ENCODE measurements around the gene MRGPRG.
"Not testable (repeated sequence)": the region's sequence is repeated elsewhere in the genome, so short reads cannot be mapped to it uniquely, and the experiment has no call there.

DNA sequence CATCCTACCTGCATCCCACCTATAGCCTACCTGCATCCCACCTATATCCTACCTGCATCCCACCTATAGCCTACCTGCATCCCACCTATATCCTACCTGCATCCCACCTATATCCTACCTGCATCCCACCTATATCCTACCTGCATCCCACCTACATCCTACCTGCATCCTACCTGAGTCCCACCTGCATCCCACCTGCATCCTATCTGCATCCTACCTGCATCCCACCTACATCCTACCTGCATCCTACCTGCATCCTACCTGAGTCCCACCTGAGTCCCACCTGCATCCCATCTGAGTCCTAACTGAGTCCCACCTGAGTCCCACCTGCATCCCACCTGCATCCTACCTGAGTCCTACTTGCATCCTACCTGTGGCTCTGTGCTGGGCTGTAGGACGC is 38.9 kb upstream of the MRGPRG start:
- TF ChIP-seq, protein P1, sequence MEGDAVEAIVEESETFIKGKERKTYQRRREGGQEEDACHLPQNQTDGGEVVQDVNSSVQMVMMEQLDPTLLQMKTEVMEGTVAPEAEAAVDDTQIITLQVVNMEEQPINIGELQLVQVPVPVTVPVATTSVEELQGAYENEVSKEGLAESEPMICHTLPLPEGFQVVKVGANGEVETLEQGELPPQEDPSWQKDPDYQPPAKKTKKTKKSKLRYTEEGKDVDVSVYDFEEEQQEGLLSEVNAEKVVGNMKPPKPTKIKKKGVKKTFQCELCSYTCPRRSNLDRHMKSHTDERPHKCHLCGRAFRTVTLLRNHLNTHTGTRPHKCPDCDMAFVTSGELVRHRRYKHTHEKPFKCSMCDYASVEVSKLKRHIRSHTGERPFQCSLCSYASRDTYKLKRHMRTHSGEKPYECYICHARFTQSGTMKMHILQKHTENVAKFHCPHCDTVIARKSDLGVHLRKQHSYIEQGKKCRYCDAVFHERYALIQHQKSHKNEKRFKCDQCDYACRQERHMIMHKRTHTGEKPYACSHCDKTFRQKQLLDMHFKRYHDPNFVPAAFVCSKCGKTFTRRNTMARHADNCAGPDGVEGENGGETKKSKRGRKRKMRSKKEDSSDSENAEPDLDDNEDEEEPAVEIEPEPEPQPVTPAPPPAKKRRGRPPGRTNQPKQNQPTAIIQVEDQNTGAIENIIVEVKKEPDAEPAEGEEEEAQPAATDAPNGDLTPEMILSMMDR (conservative IDR thresholded peaks at IDR 0.05; ENCODE audit: low read length): not testable (repeated sequence)
- not testable (repeated sequence) for TF ChIP-seq EZH2phosphoT487 (IDR thresholded peaks at IDR 0.05; ENCODE audit: borderline replicate concordance, low read depth, low read length)
